GM23338 (cell line): ENCODE measurements around the gene AP1B1. TPM values are rescaled to one million over a fixed set of nuclear protein-coding genes. Genes with fewer than 3 reads are reported as not detected.

Experiments used
- ATAC-seq: fragments of 200-7000 bp; cut with Tn5 transposase; 3 replicates; pipeline ENCODE4 v1.9.1; 2020
- DNase-seq: peaks from one replicate; pipeline ENCODE4 v3.0.0-alpha.2; 2015; ENCODE audit warnings: low spot score
- H2AFZ ChIP-seq: fragments of 200-600 bp; sonication (generic); 2 replicates; pipeline ENCODE4 v1.8.0; 2016; ENCODE audit warnings: antibody characterized with exemption, mild to moderate bottlenecking, moderate library complexity
- H3F3A ChIP-seq: fragments of 200-600 bp; sonication (generic); replicated peaks from 2 replicates; pipeline ENCODE4 v1.8.0; 2017; ENCODE audit warnings: antibody characterized with exemption, mixed run types, low read depth
- H3K27ac ChIP-seq: fragments of 200-600 bp; sonication (generic); 2 replicates; pipeline ENCODE4 v1.6.1; 2016; ENCODE audit warnings: low read depth
- H3K27me3 ChIP-seq: fragments of 200-600 bp; sonication (generic); 2 replicates; pipeline ENCODE4 v1.8.0; 2016; ENCODE audit warnings: mild to moderate bottlenecking, mixed run types, moderate library complexity; ENCODE audit not compliant: insufficient read depth
- H3K36me3 ChIP-seq: fragments of 200-600 bp; sonication (generic); 2 replicates; pipeline ENCODE4 v1.8.0; 2016; ENCODE audit warnings: mild to moderate bottlenecking; ENCODE audit not compliant: insufficient read depth
- H3K4me1 ChIP-seq: fragments of 200-600 bp; sonication (generic); 2 replicates; pipeline ENCODE4 v1.8.0; 2016; ENCODE audit warnings: mild to moderate bottlenecking, moderate library complexity; ENCODE audit not compliant: insufficient read depth
- H3K4me2 ChIP-seq: fragments of 200-600 bp; sonication (generic); 2 replicates; pipeline ENCODE4 v1.7.1; 2017; ENCODE audit warnings: mixed run types
- H3K4me3 ChIP-seq: fragments of 200-600 bp; sonication (generic); 2 replicates; pipeline ENCODE4 v1.6.1; 2016; ENCODE audit warnings: mixed run types
- H3K79me2 ChIP-seq: fragments of 200-600 bp; sonication (generic); replicated peaks from 2 replicates; pipeline ENCODE4 v1.8.0; 2017; ENCODE audit warnings: mild to moderate bottlenecking; ENCODE audit not compliant: insufficient read depth
- H3K9me2 ChIP-seq: fragments of 200-600 bp; sonication (generic); 2 replicates; pipeline ENCODE4 v1.8.0; 2017; ENCODE audit not compliant: insufficient read depth
- H4K20me1 ChIP-seq: fragments of 200-600 bp; sonication (generic); replicated peaks from 2 replicates; pipeline ENCODE4 v1.8.0; 2017; ENCODE audit warnings: mild to moderate bottlenecking; ENCODE audit not compliant: insufficient read depth
- H3K27ac Mint-ChIP-seq: 2 replicates; pipeline ENCODE4 v1.8.0; 2020; ENCODE audit warnings: inconsistent platforms, mild to moderate bottlenecking, moderate library complexity, mixed read lengths
- H3K27me3 Mint-ChIP-seq: 3 replicates; pipeline ENCODE4 v1.8.0; 2022; ENCODE audit warnings: low read depth, mild to moderate bottlenecking, moderate library complexity, mixed read lengths, inconsistent platforms; ENCODE audit not compliant: insufficient read depth, poor library complexity
- H3K36me3 Mint-ChIP-seq: 3 replicates; pipeline ENCODE4 v1.8.0; 2021; ENCODE audit warnings: low read depth, mild to moderate bottlenecking, inconsistent platforms, moderate library complexity, mixed read lengths
- H3K4me1 Mint-ChIP-seq: 3 replicates; pipeline ENCODE4 v1.8.0; 2020; ENCODE audit warnings: mild to moderate bottlenecking, inconsistent platforms, mixed read lengths
- H3K4me3 Mint-ChIP-seq: 3 replicates; pipeline ENCODE4 v1.8.0; 2021; ENCODE audit warnings: moderate library complexity, mild to moderate bottlenecking, inconsistent platforms, mixed read lengths
- H3K9me3 Mint-ChIP-seq: 3 replicates; pipeline ENCODE4 v1.8.0; 2020; ENCODE audit warnings: moderate library complexity, mild to moderate bottlenecking, inconsistent platforms, mixed read lengths
- CREB1 ChIP-seq: fragments of 250-450 bp; sonication (Bioruptor Pico); IDR thresholded peaks from 2 replicates; pipeline ENCODE4 v1.5.0; 2020; ENCODE audit warnings: low read depth, mild to moderate bottlenecking, moderate library complexity
- EZH2 ChIP-seq: fragments of 200-600 bp; sonication (generic); IDR thresholded peaks from one replicate; pipeline ENCODE4 v1.8.0; 2017; ENCODE audit warnings: antibody characterized with exemption, mild to moderate bottlenecking, low read depth; ENCODE audit not compliant: unreplicated experiment
- EZH2phosphoT487 ChIP-seq: fragments of 200-600 bp; sonication (generic); IDR thresholded peaks from one replicate; pipeline ENCODE4 v1.8.1; 2018; ENCODE audit warnings: antibody characterized with exemption; ENCODE audit not compliant: unreplicated experiment
- JUNB ChIP-seq: IDR thresholded peaks from one replicate; pipeline ENCODE4 v1.6.1; 2016; ENCODE audit warnings: antibody characterized with exemption; ENCODE audit not compliant: unreplicated experiment
- NANOG ChIP-seq: IDR thresholded peaks from 2 replicates; pipeline ENCODE4 v1.6.1; 2016; ENCODE audit warnings: antibody characterized with exemption, borderline replicate concordance
- POLR2AphosphoS5 ChIP-seq: IDR thresholded peaks from 2 replicates; pipeline ENCODE4 v1.6.1; 2016; ENCODE audit warnings: antibody characterized with exemption, low read depth
- STAT1 ChIP-seq: IDR thresholded peaks from one replicate; pipeline ENCODE4 v1.6.1; 2016; ENCODE audit warnings: antibody characterized with exemption; ENCODE audit not compliant: unreplicated experiment
- ZNF114 ChIP-seq: fragments of 250-450 bp; sonication (Bioruptor Pico); IDR thresholded peaks from 2 replicates; pipeline ENCODE4 v1.5.0; 2020; ENCODE audit warnings: mild to moderate bottlenecking, moderate library complexity
- ZNF331 ChIP-seq: fragments of 250-450 bp; sonication (Bioruptor Pico); IDR thresholded peaks from 2 replicates; pipeline ENCODE4 v1.5.0; 2020; ENCODE audit warnings: low read depth, mild to moderate bottlenecking, moderate library complexity
- polyA plus RNA-seq: library from polyadenylated mRNA; unstranded; fragments of >200 nt; fragmentation: Nextera tagmentation; extraction: Ambion mirVana; gene quantifications from 2 replicates; pipeline ENCODE4 v1.2.1, GENCODE V29; 2016
- total RNA-seq: library from RNA; depleted of rRNA; stranded (reverse); fragments of >200 nt; shearing (Covaris generic); gene quantifications from 2 replicates; pipeline ENCODE4 v1.2.3, GENCODE V29; 2014
- TF ChIP-seq, protein P1 (sequence below): fragments of 250-450 bp; sonication (Bioruptor Pico); IDR thresholded peaks from 2 replicates; pipeline ENCODE4 v1.5.0; 2020; ENCODE audit warnings: mild to moderate bottlenecking, moderate library complexity
- TF ChIP-seq, protein P2 (sequence below): IDR thresholded peaks from 2 replicates; pipeline ENCODE4 v1.6.1; 2016; ENCODE audit warnings: antibody characterized with exemption
- TF ChIP-seq, protein P3 (sequence below): IDR thresholded peaks from one replicate; pipeline ENCODE4 v1.6.1; 2018; ENCODE audit warnings: antibody characterized with exemption; ENCODE audit not compliant: unreplicated experiment
- TF ChIP-seq, protein P4 (sequence below), 2 experiments: fragments of 200-600 bp in 1 of 2; sonication (generic) in 1 of 2; conservative IDR thresholded peaks; 2 replicates each; pipeline versions ENCODE4 v1.5.1 to v1.6.1; 2016 to 2017; ENCODE audit warnings: antibody characterized with exemption in 2 of 2, low read depth in 2 of 2, mild to moderate bottlenecking in 2 of 2, moderate library complexity in 1 of 2

AP1B1 gene
- total and polyA plus RNA-seq, 2 experiments from 2014 or later: 19.5 to 74.4 TPM

DNA sequence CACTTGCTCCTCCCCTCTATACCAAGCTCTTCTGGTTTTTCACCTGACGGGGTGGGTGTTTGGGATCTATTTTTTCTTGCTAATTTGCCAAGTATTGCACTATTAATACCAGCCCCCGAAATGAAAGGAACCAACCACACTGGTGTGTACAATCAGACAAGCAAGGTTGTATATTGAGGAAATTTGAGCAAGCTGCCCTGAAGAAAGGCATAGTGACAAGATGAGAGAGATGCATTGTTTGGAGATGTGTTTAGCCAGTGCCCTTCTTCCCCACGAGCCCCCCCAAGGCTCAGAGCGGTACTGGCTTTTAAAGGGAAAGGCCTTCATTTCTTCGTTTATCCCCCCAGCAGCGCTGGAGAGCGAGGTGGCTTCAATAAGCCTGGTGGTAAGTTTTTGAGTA is 97.2 kb downstream of the AP1B1 start:
- Mint-ChIP-seq H3K27me3 (peaks cover 7% of the 10 kb centered on the region), H3K9me3 (no peaks in the 10 kb centered on the region), H3K4me3 (no peak overlapping the region), H3K4me1 (peaks cover 3% of the 10 kb centered on the region; the same call in 2 of the 3 replicates), H3K27ac (no peak overlapping the region), H3K36me3 (peaks cover 97% of the 10 kb centered on the region)
- Histone ChIP-seq H3K27ac (no peak overlapping the region), H3F3A (peaks cover 40% of the 10 kb centered on the region), H3K9me2 (no peaks in the 10 kb centered on the region), H3K79me2 (peaks cover 77% of the 10 kb centered on the region), H3K4me3 (no peak overlapping the region), H3K27me3 (no peaks in the 10 kb centered on the region), H3K4me2 (no peak overlapping the region), H4K20me1 (peaks cover 67% of the 10 kb centered on the region), H2AFZ (no peak overlapping the region), H3K4me1 (no peaks in the 10 kb centered on the region), H3K36me3 (peaks cover 95% of the 10 kb centered on the region)
- ATAC-seq (peak; percentile 69), DNase-seq (peak; percentile 28)
- no peak for TF ChIP-seq NANOG
- TF ChIP-seq, protein P1, sequence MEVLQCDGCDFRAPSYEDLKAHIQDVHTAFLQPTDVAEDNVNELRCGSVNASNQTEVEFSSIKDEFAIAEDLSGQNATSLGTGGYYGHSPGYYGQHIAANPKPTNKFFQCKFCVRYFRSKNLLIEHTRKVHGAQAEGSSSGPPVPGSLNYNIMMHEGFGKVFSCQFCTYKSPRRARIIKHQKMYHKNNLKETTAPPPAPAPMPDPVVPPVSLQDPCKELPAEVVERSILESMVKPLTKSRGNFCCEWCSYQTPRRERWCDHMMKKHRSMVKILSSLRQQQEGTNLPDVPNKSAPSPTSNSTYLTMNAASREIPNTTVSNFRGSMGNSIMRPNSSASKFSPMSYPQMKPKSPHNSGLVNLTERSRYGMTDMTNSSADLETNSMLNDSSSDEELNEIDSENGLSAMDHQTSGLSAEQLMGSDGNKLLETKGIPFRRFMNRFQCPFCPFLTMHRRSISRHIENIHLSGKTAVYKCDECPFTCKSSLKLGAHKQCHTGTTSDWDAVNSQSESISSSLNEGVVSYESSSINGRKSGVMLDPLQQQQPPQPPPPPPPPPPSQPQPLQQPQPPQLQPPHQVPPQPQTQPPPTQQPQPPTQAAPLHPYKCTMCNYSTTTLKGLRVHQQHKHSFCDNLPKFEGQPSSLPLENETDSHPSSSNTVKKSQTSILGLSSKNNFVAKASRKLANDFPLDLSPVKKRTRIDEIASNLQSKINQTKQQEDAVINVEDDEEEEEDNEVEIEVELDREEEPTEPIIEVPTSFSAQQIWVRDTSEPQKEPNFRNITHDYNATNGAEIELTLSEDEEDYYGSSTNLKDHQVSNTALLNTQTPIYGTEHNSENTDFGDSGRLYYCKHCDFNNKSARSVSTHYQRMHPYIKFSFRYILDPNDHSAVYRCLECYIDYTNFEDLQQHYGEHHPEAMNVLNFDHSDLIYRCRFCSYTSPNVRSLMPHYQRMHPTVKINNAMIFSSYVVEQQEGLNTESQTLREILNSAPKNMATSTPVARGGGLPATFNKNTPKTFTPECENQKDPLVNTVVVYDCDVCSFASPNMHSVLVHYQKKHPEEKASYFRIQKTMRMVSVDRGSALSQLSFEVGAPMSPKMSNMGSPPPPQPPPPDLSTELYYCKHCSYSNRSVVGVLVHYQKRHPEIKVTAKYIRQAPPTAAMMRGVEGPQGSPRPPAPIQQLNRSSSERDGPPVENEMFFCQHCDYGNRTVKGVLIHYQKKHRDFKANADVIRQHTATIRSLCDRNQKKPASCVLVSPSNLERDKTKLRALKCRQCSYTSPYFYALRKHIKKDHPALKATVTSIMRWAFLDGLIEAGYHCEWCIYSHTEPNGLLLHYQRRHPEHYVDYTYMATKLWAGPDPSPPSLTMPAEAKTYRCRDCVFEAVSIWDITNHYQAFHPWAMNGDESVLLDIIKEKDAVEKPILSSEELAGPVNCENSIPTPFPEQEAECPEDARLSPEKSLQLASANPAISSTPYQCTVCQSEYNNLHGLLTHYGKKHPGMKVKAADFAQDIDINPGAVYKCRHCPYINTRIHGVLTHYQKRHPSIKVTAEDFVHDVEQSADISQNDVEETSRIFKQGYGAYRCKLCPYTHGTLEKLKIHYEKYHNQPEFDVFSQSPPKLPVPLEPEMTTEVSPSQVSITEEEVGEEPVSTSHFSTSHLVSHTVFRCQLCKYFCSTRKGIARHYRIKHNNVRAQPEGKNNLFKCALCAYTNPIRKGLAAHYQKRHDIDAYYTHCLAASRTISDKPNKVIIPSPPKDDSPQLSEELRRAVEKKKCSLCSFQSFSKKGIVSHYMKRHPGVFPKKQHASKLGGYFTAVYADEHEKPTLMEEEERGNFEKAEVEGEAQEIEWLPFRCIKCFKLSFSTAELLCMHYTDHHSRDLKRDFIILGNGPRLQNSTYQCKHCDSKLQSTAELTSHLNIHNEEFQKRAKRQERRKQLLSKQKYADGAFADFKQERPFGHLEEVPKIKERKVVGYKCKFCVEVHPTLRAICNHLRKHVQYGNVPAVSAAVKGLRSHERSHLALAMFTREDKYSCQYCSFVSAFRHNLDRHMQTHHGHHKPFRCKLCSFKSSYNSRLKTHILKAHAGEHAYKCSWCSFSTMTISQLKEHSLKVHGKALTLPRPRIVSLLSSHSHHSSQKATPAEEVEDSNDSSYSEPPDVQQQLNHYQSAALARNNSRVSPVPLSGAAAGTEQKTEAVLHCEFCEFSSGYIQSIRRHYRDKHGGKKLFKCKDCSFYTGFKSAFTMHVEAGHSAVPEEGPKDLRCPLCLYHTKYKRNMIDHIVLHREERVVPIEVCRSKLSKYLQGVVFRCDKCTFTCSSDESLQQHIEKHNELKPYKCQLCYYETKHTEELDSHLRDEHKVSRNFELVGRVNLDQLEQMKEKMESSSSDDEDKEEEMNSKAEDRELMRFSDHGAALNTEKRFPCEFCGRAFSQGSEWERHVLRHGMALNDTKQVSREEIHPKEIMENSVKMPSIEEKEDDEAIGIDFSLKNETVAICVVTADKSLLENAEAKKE: no peak
- TF ChIP-seq JUNB: no peak
- TF ChIP-seq STAT1: no peak
- TF ChIP-seq EZH2: no peak
- no peak for TF ChIP-seq ZNF331 (CRISPR knock-in tag)
- TF ChIP-seq, protein P2, sequence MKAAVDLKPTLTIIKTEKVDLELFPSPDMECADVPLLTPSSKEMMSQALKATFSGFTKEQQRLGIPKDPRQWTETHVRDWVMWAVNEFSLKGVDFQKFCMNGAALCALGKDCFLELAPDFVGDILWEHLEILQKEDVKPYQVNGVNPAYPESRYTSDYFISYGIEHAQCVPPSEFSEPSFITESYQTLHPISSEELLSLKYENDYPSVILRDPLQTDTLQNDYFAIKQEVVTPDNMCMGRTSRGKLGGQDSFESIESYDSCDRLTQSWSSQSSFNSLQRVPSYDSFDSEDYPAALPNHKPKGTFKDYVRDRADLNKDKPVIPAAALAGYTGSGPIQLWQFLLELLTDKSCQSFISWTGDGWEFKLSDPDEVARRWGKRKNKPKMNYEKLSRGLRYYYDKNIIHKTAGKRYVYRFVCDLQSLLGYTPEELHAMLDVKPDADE: no peak
- no peak for TF ChIP-seq POLR2AphosphoS5
- TF ChIP-seq ZNF114 (CRISPR knock-in tag): no peak
- no peak for TF ChIP-seq CREB1 (CRISPR knock-in tag)
- no peak for TF ChIP-seq EZH2phosphoT487
- TF ChIP-seq, protein P3, sequence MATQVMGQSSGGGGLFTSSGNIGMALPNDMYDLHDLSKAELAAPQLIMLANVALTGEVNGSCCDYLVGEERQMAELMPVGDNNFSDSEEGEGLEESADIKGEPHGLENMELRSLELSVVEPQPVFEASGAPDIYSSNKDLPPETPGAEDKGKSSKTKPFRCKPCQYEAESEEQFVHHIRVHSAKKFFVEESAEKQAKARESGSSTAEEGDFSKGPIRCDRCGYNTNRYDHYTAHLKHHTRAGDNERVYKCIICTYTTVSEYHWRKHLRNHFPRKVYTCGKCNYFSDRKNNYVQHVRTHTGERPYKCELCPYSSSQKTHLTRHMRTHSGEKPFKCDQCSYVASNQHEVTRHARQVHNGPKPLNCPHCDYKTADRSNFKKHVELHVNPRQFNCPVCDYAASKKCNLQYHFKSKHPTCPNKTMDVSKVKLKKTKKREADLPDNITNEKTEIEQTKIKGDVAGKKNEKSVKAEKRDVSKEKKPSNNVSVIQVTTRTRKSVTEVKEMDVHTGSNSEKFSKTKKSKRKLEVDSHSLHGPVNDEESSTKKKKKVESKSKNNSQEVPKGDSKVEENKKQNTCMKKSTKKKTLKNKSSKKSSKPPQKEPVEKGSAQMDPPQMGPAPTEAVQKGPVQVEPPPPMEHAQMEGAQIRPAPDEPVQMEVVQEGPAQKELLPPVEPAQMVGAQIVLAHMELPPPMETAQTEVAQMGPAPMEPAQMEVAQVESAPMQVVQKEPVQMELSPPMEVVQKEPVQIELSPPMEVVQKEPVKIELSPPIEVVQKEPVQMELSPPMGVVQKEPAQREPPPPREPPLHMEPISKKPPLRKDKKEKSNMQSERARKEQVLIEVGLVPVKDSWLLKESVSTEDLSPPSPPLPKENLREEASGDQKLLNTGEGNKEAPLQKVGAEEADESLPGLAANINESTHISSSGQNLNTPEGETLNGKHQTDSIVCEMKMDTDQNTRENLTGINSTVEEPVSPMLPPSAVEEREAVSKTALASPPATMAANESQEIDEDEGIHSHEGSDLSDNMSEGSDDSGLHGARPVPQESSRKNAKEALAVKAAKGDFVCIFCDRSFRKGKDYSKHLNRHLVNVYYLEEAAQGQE: no peak
- TF ChIP-seq, protein P4, sequence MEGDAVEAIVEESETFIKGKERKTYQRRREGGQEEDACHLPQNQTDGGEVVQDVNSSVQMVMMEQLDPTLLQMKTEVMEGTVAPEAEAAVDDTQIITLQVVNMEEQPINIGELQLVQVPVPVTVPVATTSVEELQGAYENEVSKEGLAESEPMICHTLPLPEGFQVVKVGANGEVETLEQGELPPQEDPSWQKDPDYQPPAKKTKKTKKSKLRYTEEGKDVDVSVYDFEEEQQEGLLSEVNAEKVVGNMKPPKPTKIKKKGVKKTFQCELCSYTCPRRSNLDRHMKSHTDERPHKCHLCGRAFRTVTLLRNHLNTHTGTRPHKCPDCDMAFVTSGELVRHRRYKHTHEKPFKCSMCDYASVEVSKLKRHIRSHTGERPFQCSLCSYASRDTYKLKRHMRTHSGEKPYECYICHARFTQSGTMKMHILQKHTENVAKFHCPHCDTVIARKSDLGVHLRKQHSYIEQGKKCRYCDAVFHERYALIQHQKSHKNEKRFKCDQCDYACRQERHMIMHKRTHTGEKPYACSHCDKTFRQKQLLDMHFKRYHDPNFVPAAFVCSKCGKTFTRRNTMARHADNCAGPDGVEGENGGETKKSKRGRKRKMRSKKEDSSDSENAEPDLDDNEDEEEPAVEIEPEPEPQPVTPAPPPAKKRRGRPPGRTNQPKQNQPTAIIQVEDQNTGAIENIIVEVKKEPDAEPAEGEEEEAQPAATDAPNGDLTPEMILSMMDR (conservative IDR thresholded peaks at IDR 0.05; ENCODE audit: low read depth in 2 of 2): no peak
